ENCODE measurements around the gene SERPINA3.

SERPINA3 gene

GRCh38 chr14:94623422-94623809, 11.2 kb downstream of the SERPINA3 start:
- DNase-seq (ENCODE audit: low read depth) = no peak
- no peak overlapping the region for H3K4me3 ChIP-seq (ENCODE audit: low read depth, low read length)
- TF ChIP-seq CTCF (IDR thresholded peaks at IDR 0.05; ENCODE audit: insufficient read depth, low read depth, low read length, missing control alignments) = no peak

- TF ChIP-seq CTCF (IDR thresholded peaks at IDR 0.05; ENCODE audit: insufficient read depth, low read depth, low read length, missing control alignments) = no peak
- no peak for DNase-seq (ENCODE audit: low read depth)
- no peak overlapping the region for H3K4me3 ChIP-seq (ENCODE audit: low read depth, low read length)
Observed at GRCh38 chr14:94623856-94624499, 11.8 kb downstream of the SERPINA3 start.

- no peak overlapping the region for H3K4me3 ChIP-seq (ENCODE audit: low read depth, low read length)
- TF ChIP-seq CTCF (IDR thresholded peaks at IDR 0.05; ENCODE audit: insufficient read depth, low read depth, low read length, missing control alignments) = no peak
- DNase-seq (ENCODE audit: low read depth) = no peak
Observed at GRCh38 chr14:94624537-94625352, 12.6 kb downstream of the SERPINA3 start.

- TF ChIP-seq CTCF (IDR thresholded peaks at IDR 0.05; ENCODE audit: insufficient read depth, low read depth, low read length, missing control alignments) = no peak
- no peak for DNase-seq (ENCODE audit: low read depth)
- no peak overlapping the region for H3K4me3 ChIP-seq (ENCODE audit: low read depth, low read length)
Observed at GRCh38 chr14:94625353-94625635, 13.1 kb downstream of the SERPINA3 start.

GRCh38 chr14:94628578-94628977, 16.4 kb downstream of the SERPINA3 start:
- no peak for DNase-seq (ENCODE audit: low read depth)
- TF ChIP-seq CTCF (IDR thresholded peaks at IDR 0.05; ENCODE audit: insufficient read depth, low read depth, low read length, missing control alignments) = no peak
- no peak overlapping the region for H3K4me3 ChIP-seq (ENCODE audit: low read depth, low read length)

GRCh38 chr14:94630396-94630795, 18.2 kb downstream of the SERPINA3 start:
- no peak overlapping the region for H3K4me3 ChIP-seq (ENCODE audit: low read depth, low read length)
- no peak for TF ChIP-seq CTCF (IDR thresholded peaks at IDR 0.05; ENCODE audit: insufficient read depth, low read depth, low read length, missing control alignments)
- no peak for DNase-seq (ENCODE audit: low read depth)

Data from GM12865 (cell line).